ENCODE measurements around the gene UBR1. TPM values are rescaled to one million over a fixed set of nuclear protein-coding genes. Genes with fewer than 3 reads are reported as not detected.
"Not testable (repeated sequence)": the region's sequence is repeated elsewhere in the genome, so short reads cannot be mapped to it uniquely, and the experiment has no call there.

The UBR1 gene
- total and polyA plus RNA-seq, 2 donors (not counting 3 experiments of a cell fraction or from before 2014, with no cell fraction given): 5.3 to 26.9 TPM

- no peak overlapping the region for H3K9ac ChIP-seq (replicated peaks; ENCODE audit: extremely low read depth, insufficient read depth, low read length)
- H2AFZ ChIP-seq (ENCODE audit: low read depth, low read length): no peak overlapping the region
- DNase-seq (ENCODE audit: low read depth, low spot score) (no peak), FAIRE-seq (no peak)
- no peaks in the 10 kb centered on the region for H3K9me3 ChIP-seq (replicated peaks; ENCODE audit: control insufficient read depth, insufficient read depth, low read length)
- no peak for TF ChIP-seq CTCF (IDR thresholded peaks at IDR 0.05; ENCODE audit: extremely low read depth in 1 of 2, insufficient read depth in 1 of 2, low read depth in 1 of 2, low read length in 2 of 2)
- TF ChIP-seq POLR2AphosphoS5 (IDR thresholded peaks at IDR 0.05; ENCODE audit: insufficient read depth, low read depth, low read length): no peak
- no peak for TF ChIP-seq MAX (IDR thresholded peaks at IDR 0.05; ENCODE audit: insufficient read depth, insufficient read length)
- no peak for TF ChIP-seq FOS (IDR thresholded peaks at IDR 0.05; ENCODE audit: borderline replicate concordance, insufficient read depth, low read length)
- no peak for TF ChIP-seq POLR2A (IDR thresholded peaks at IDR 0.05; ENCODE audit: low read depth, low read length)
- no peak for TF ChIP-seq GATA2 (IDR thresholded peaks at IDR 0.05; ENCODE audit: insufficient read depth, insufficient read length, low read depth, low read length)
- TF ChIP-seq JUN (IDR thresholded peaks at IDR 0.05; ENCODE audit: borderline replicate concordance, insufficient read depth, insufficient read length, low read depth): no peak
- TF ChIP-seq EZH2 (IDR thresholded peaks at IDR 0.05; ENCODE audit: borderline replicate concordance, low read depth, low read length, severe bottlenecking): no peak
- TF ChIP-seq MYC (IDR thresholded peaks at IDR 0.05; ENCODE audit: low read depth, low read length): no peak
- intact Hi-C loops (cut with micrococcal nuclease): no loop called here
- dilution Hi-C loops (cut with MboI; ENCODE audit: extremely low pct_ligation_motif_present, low sequenced_read_pairs): no loop called here
- no peaks in the 10 kb centered on the region for H3K79me2 ChIP-seq (ENCODE audit: control insufficient read depth, insufficient read depth, low read length)
- POLR2A ChIA-PET: no interaction called here
- CTCF ChIA-PET: interaction anchor here (0.7 kb wide), 1 partner anchor 1850 kb away, joined by 3 read pairs; no protein-coding TSS in a partner anchor
- no peaks in the 10 kb centered on the region for H3K27me3 ChIP-seq (ENCODE audit: control insufficient read depth in 2 of 2, insufficient read depth in 2 of 2, low read length in 2 of 2)
- BruUV-seq (replicated peaks): no TSS peak
- no peaks in the 10 kb centered on the region for H4K20me1 ChIP-seq (replicated peaks; ENCODE audit: control insufficient read depth, extremely low read depth, insufficient read depth, low read length)
- H3K4me2 ChIP-seq (ENCODE audit: insufficient read depth, low read length): no peak overlapping the region
- H3K4me3 ChIP-seq (replicated peaks in 1 of 3; ENCODE audit: insufficient read depth in 1 of 3, low read depth in 1 of 3, low read length in 3 of 3): no peak overlapping the region
- H3K9me1 ChIP-seq (replicated peaks; ENCODE audit: control insufficient read depth, extremely low read depth, insufficient read depth, low read length): no peaks in the 10 kb centered on the region
- peaks cover 4% of the 10 kb centered on the region for H3K4me1 ChIP-seq (ENCODE audit: control insufficient read depth, extremely low read depth, insufficient read depth, low read length)
- no peak overlapping the region for H3K27ac ChIP-seq (ENCODE audit: insufficient read depth, low read depth, low read length)
- H3K36me3 ChIP-seq (ENCODE audit: control insufficient read depth in 2 of 2, extremely low read depth in 1 of 2, insufficient read depth in 2 of 2, low read length in 2 of 2): peaks cover 18 to 21% of the 10 kb centered on the region in 2 experiments
Measured at GRCh38 chr15:42954291-42954690, 151.5 kb downstream of the UBR1 start.

- BruUV-seq (replicated peaks); H3K27me3 ChIP-seq (ENCODE audit: control insufficient read depth in 2 of 2, insufficient read depth in 2 of 2, low read length in 2 of 2); H3K9me1 ChIP-seq (replicated peaks; ENCODE audit: control insufficient read depth, extremely low read depth, insufficient read depth, low read length); H3K4me2 ChIP-seq (ENCODE audit: insufficient read depth, low read length); H3K79me2 ChIP-seq (ENCODE audit: control insufficient read depth, insufficient read depth, low read length); FAIRE-seq; intact Hi-C loops (cut with micrococcal nuclease); H3K27ac ChIP-seq (ENCODE audit: insufficient read depth, low read depth, low read length); H3K4me3 ChIP-seq (replicated peaks in 1 of 3; ENCODE audit: insufficient read depth in 1 of 3, low read depth in 1 of 3, low read length in 3 of 3); H3K9me3 ChIP-seq (replicated peaks; ENCODE audit: control insufficient read depth, insufficient read depth, low read length); DNase-seq (ENCODE audit: low read depth, low spot score); H2AFZ ChIP-seq (ENCODE audit: low read depth, low read length); H4K20me1 ChIP-seq (replicated peaks; ENCODE audit: control insufficient read depth, extremely low read depth, insufficient read depth, low read length); dilution Hi-C loops (cut with MboI; ENCODE audit: extremely low pct_ligation_motif_present, low sequenced_read_pairs); H3K4me1 ChIP-seq (ENCODE audit: control insufficient read depth, extremely low read depth, insufficient read depth, low read length); H3K9ac ChIP-seq (replicated peaks; ENCODE audit: extremely low read depth, insufficient read depth, low read length); CTCF ChIA-PET; POLR2A ChIA-PET: not testable (repeated sequence)
- H3K36me3 ChIP-seq (ENCODE audit: control insufficient read depth in 2 of 2, extremely low read depth in 1 of 2, insufficient read depth in 2 of 2, low read length in 2 of 2): peaks cover 11 to 17% of the 10 kb centered on the region in 2 experiments
Measured at GRCh38 chr15:42948898-42949297, 156.9 kb downstream of the UBR1 start.
